Measurements from ENCODE around the gene TLCD2.
"Not testable (repeated sequence)": the region's sequence is repeated elsewhere in the genome, so short reads cannot be mapped to it uniquely, and the experiment has no call there.

The TLCD2 gene

GRCh38 chr17:1745513-1746020 is 35.4 kb upstream of the TLCD2 start:
- H3K79me1 ChIP-seq (ENCODE audit: low read length) = no peaks in the 10 kb centered on the region
- DNase-seq = no peak
- H2BK120ac ChIP-seq (ENCODE audit: low read depth, low read length) = no peak overlapping the region
- no peak overlapping the region for H2BK15ac ChIP-seq (replicated peaks; ENCODE audit: low read depth)
- H2AK5ac ChIP-seq (ENCODE audit: low read length) = no peak overlapping the region
- no peaks in the 10 kb centered on the region for H3K4me1 ChIP-seq (ENCODE audit: control insufficient read depth, low read depth, low read length)
- no peaks in the 10 kb centered on the region for H3K36me3 ChIP-seq (ENCODE audit: control insufficient read depth, insufficient read depth, low read length)
- H3K79me2 ChIP-seq (ENCODE audit: control insufficient read depth, insufficient read depth, low read length) = no peaks in the 10 kb centered on the region
- no peak overlapping the region for H3K23ac ChIP-seq (ENCODE audit: low read length)
- H2BK5ac ChIP-seq (ENCODE audit: low read length) = no peak overlapping the region
- H3K4ac ChIP-seq (ENCODE audit: low read depth, low read length) = no peak overlapping the region
- WGBS (ENCODE audit: extremely low coverage, insufficient coverage, low lambda C conversion rate) = no CpG with 5 or more reads among the region's 12 CpGs
- no peak overlapping the region for H4K8ac ChIP-seq (ENCODE audit: low read depth, low read length)
- no peak overlapping the region for H3K27ac ChIP-seq (ENCODE audit: low read depth, low read length)
- H3K18ac ChIP-seq (ENCODE audit: low read length) = no peak overlapping the region
- H3K4me3 ChIP-seq (ENCODE audit: low read length) = no peak overlapping the region
- no peak overlapping the region for H3K4me2 ChIP-seq (ENCODE audit: low read length)
- no peak overlapping the region for H3K56ac ChIP-seq (ENCODE audit: low read length)
- no peak overlapping the region for H3K9ac ChIP-seq (ENCODE audit: low read length)
- no peak overlapping the region for H4K5ac ChIP-seq (ENCODE audit: low read length)
- no peaks in the 10 kb centered on the region for H3K27me3 ChIP-seq (ENCODE audit: insufficient read depth, low read length, poor library complexity)

DNA sequence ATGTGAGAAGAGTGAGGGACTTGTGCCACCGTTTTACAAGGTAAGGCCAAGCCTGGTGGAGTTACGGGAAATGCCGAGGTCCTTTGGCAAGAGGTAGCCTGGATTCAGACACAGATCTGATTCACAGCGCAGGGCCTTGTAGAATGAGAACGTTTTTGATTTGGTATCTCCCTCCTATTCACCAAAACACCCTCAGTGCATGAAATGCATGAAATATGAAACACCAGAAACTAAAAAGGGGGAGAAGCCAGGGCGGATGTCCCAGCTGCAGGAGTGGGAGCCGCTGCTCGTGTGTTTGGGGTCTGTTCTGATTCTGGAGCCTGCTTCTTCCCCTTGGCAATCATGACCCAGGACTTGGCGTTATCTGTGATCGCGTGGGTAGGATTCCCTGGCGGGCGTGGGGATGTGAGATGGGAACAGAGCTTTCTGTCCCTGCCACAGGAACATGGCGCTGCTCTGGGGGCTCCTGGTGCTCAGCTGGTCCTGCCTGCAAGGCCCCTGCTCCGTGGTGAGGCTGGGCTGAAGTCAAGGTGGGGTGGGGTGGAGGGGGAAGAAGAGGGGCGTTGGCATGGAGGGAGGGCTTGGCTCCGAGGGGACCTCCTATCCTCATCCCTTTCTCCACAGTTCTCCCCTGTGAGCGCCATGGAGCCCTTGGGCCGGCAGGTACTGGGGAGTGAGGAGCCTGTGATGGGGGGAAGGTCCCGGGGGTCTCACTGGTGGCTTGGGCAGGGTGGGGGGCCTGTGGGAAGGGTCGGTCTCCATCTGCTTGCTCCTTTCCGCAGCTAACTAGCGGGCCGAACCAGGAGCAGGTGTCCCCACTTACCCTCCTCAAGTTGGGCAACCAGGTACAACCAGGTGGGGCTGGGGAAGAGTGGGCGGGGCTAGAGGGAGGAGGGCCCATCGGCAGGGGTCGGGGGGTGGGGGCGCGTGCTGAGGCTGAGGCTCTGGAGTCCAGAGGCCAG is 34.7 kb upstream of the TLCD2 start:
- Histone ChIP-seq H3K23ac (ENCODE audit: low read length) (no peak overlapping the region), H3K56ac (ENCODE audit: low read length) (no peak overlapping the region), H3K4me3 (ENCODE audit: low read length) (no peak overlapping the region), H4K5ac (ENCODE audit: low read length) (no peak overlapping the region), H3K4ac (ENCODE audit: low read depth, low read length) (no peak overlapping the region), H3K36me3 (ENCODE audit: control insufficient read depth, insufficient read depth, low read length) (no peaks in the 10 kb centered on the region), H3K9ac (ENCODE audit: low read length) (no peak overlapping the region), H2AK5ac (ENCODE audit: low read length) (no peak overlapping the region), H2BK120ac (ENCODE audit: low read depth, low read length) (no peak overlapping the region), H3K27ac (ENCODE audit: low read depth, low read length) (no peak overlapping the region), H2BK15ac (replicated peaks; ENCODE audit: low read depth) (no peak overlapping the region), H3K4me2 (ENCODE audit: low read length) (no peak overlapping the region), H3K18ac (ENCODE audit: low read length) (no peak overlapping the region), H3K4me1 (ENCODE audit: control insufficient read depth, low read depth, low read length) (no peaks in the 10 kb centered on the region), H4K8ac (ENCODE audit: low read depth, low read length) (no peak overlapping the region), H3K79me2 (ENCODE audit: control insufficient read depth, insufficient read depth, low read length) (no peaks in the 10 kb centered on the region), H2BK5ac (ENCODE audit: low read length) (no peak overlapping the region), H3K79me1 (ENCODE audit: low read length) (no peaks in the 10 kb centered on the region), H3K27me3 (ENCODE audit: insufficient read depth, low read length, poor library complexity) (no peaks in the 10 kb centered on the region)
- WGBS (ENCODE audit: extremely low coverage, insufficient coverage, low lambda C conversion rate) = no CpG with 5 or more reads among the region's 29 CpGs
- DNase-seq = no peak

GRCh38 chr17:1743088-1743439 is 32.9 kb upstream of the TLCD2 start:
- Histone ChIP-seq H4K5ac (ENCODE audit: low read length) (no peak overlapping the region), H3K36me3 (ENCODE audit: control insufficient read depth, insufficient read depth, low read length) (no peaks in the 10 kb centered on the region), H4K8ac (ENCODE audit: low read depth, low read length) (no peak overlapping the region), H3K27ac (ENCODE audit: low read depth, low read length) (no peak overlapping the region), H3K9ac (ENCODE audit: low read length) (no peak overlapping the region), H3K23ac (ENCODE audit: low read length) (no peak overlapping the region), H3K79me2 (ENCODE audit: control insufficient read depth, insufficient read depth, low read length) (no peaks in the 10 kb centered on the region), H2AK5ac (ENCODE audit: low read length) (no peak overlapping the region), H2BK5ac (ENCODE audit: low read length) (no peak overlapping the region), H3K4me3 (ENCODE audit: low read length) (no peak overlapping the region), H3K79me1 (ENCODE audit: low read length) (no peaks in the 10 kb centered on the region), H3K4me2 (ENCODE audit: low read length) (no peak overlapping the region), H3K4ac (ENCODE audit: low read depth, low read length) (no peak overlapping the region), H3K18ac (ENCODE audit: low read length) (no peak overlapping the region), H3K27me3 (ENCODE audit: insufficient read depth, low read length, poor library complexity) (no peaks in the 10 kb centered on the region), H2BK120ac (ENCODE audit: low read depth, low read length) (no peak overlapping the region), H3K4me1 (ENCODE audit: control insufficient read depth, low read depth, low read length) (no peaks in the 10 kb centered on the region), H2BK15ac (replicated peaks; ENCODE audit: low read depth) (no peak overlapping the region), H3K56ac (ENCODE audit: low read length) (no peak overlapping the region)
- no peak for DNase-seq
- no CpG with 5 or more reads among the region's 2 CpGs for WGBS (ENCODE audit: extremely low coverage, insufficient coverage, low lambda C conversion rate)

GRCh38 chr17:1742371-1743087 is 32.4 kb upstream of the TLCD2 start, which contains the start of gene SERPINF2:
SERPINF2 (plus strand) TSS chr17:1742871; CDS start chr17:1744996, 2,125 bp downstream.
- no peak for DNase-seq
- no peaks in the 10 kb centered on the region for H3K4me1 ChIP-seq (ENCODE audit: control insufficient read depth, low read depth, low read length)
- H3K23ac ChIP-seq (ENCODE audit: low read length) = no peak within 1 kb of the TSS
- no peaks in the 10 kb centered on the region for H3K79me1 ChIP-seq (ENCODE audit: low read length)
- H3K4me2 ChIP-seq (ENCODE audit: low read length) = no peak within 1 kb of the TSS
- no peaks in the 10 kb centered on the region for H3K79me2 ChIP-seq (ENCODE audit: control insufficient read depth, insufficient read depth, low read length)
- H3K56ac ChIP-seq (ENCODE audit: low read length) = no peak within 1 kb of the TSS
- no peak within 1 kb of the TSS for H2AK5ac ChIP-seq (ENCODE audit: low read length)
- WGBS (ENCODE audit: extremely low coverage, insufficient coverage, low lambda C conversion rate) = no CpG with 5 or more reads among the region's 10 CpGs
- H3K9ac ChIP-seq (ENCODE audit: low read length) = no peak within 1 kb of the TSS
- no peak within 1 kb of the TSS for H3K4ac ChIP-seq (ENCODE audit: low read depth, low read length)
- H4K8ac ChIP-seq (ENCODE audit: low read depth, low read length) = no peak within 1 kb of the TSS
- no peak within 1 kb of the TSS for H3K4me3 ChIP-seq (ENCODE audit: low read length)
- H2BK120ac ChIP-seq (ENCODE audit: low read depth, low read length) = no peak within 1 kb of the TSS
- no peaks in the 10 kb centered on the region for H3K36me3 ChIP-seq (ENCODE audit: control insufficient read depth, insufficient read depth, low read length)
- no peak within 1 kb of the TSS for H3K18ac ChIP-seq (ENCODE audit: low read length)
- no peak within 1 kb of the TSS for H4K5ac ChIP-seq (ENCODE audit: low read length)
- H3K27ac ChIP-seq (ENCODE audit: low read depth, low read length) = no peak within 1 kb of the TSS
- H2BK15ac ChIP-seq (replicated peaks; ENCODE audit: low read depth) = no peak within 1 kb of the TSS
- H3K27me3 ChIP-seq (ENCODE audit: insufficient read depth, low read length, poor library complexity) = no peaks in the 10 kb centered on the region
- no peak within 1 kb of the TSS for H2BK5ac ChIP-seq (ENCODE audit: low read length)

- not testable (repeated sequence) for H3K4ac ChIP-seq (ENCODE audit: low read depth, low read length); H3K18ac ChIP-seq (ENCODE audit: low read length); H3K4me2 ChIP-seq (ENCODE audit: low read length); H3K79me2 ChIP-seq (ENCODE audit: control insufficient read depth, insufficient read depth, low read length); H3K9ac ChIP-seq (ENCODE audit: low read length); H3K4me1 ChIP-seq (ENCODE audit: control insufficient read depth, low read depth, low read length); H3K23ac ChIP-seq (ENCODE audit: low read length); H2BK15ac ChIP-seq (replicated peaks; ENCODE audit: low read depth); H2BK120ac ChIP-seq (ENCODE audit: low read depth, low read length); H3K36me3 ChIP-seq (ENCODE audit: control insufficient read depth, insufficient read depth, low read length); H4K5ac ChIP-seq (ENCODE audit: low read length); DNase-seq; H3K79me1 ChIP-seq (ENCODE audit: low read length); H3K27me3 ChIP-seq (ENCODE audit: insufficient read depth, low read length, poor library complexity); H2BK5ac ChIP-seq (ENCODE audit: low read length); H3K27ac ChIP-seq (ENCODE audit: low read depth, low read length); H4K8ac ChIP-seq (ENCODE audit: low read depth, low read length); H3K56ac ChIP-seq (ENCODE audit: low read length); H2AK5ac ChIP-seq (ENCODE audit: low read length); H3K4me3 ChIP-seq (ENCODE audit: low read length)
- WGBS (ENCODE audit: extremely low coverage, insufficient coverage, low lambda C conversion rate) = no CpG with 5 or more reads among the region's 7 CpGs
Observed at GRCh38 chr17:1741899-1742298, 31.7 kb upstream of the TLCD2 start.

Measured in mesendoderm (in vitro differentiated cells).